ENCODE results near the gene LRRC4C.
"Not testable (repeated sequence)": the region's sequence is repeated elsewhere in the genome, so short reads cannot be mapped to it uniquely, and the experiment has no call there.

Gene LRRC4C

GRCh38 chr11:40203606-40204005 is 1255.8 kb downstream of the LRRC4C start:
- no peak for DNase-seq

GRCh38 chr11:40202589-40203270 is 1256.7 kb downstream of the LRRC4C start:
- no peak for DNase-seq

- not testable (repeated sequence) for DNase-seq
Measured at GRCh38 chr11:40192590-40192989, 1266.9 kb downstream of the LRRC4C start.

GRCh38 chr11:40190294-40190693 is 1269.2 kb downstream of the LRRC4C start:
- DNase-seq = no peak

- DNase-seq = no peak
Measured at GRCh38 chr11:40188848-40189247, 1270.6 kb downstream of the LRRC4C start.

- no peak for DNase-seq
Measured at GRCh38 chr11:40187295-40187694, 1272.2 kb downstream of the LRRC4C start.

GRCh38 chr11:40186437-40187263 is 1272.8 kb downstream of the LRRC4C start:
- DNase-seq = no peak

GRCh38 chr11:40185793-40186192 is 1273.7 kb downstream of the LRRC4C start:
- DNase-seq = no peak

- no peak for DNase-seq
Measured at GRCh38 chr11:40183073-40184064, 1276.1 kb downstream of the LRRC4C start.

GRCh38 chr11:40179541-40179940 is 1279.9 kb downstream of the LRRC4C start:
- no peak for DNase-seq

- no peak for DNase-seq
Measured at GRCh38 chr11:40178470-40178869, 1281.0 kb downstream of the LRRC4C start.

GRCh38 chr11:40175980-40176379 is 1283.5 kb downstream of the LRRC4C start:
- DNase-seq = no peak

GRCh38 chr11:40170078-40170477 is 1289.4 kb downstream of the LRRC4C start:
- DNase-seq = no peak

- no peak for DNase-seq
Measured at GRCh38 chr11:40168414-40168813, 1291.0 kb downstream of the LRRC4C start.

GRCh38 chr11:40167805-40168204 is 1291.6 kb downstream of the LRRC4C start:
- not testable (repeated sequence) for DNase-seq

GRCh38 chr11:40166892-40167291 is 1292.6 kb downstream of the LRRC4C start:
- DNase-seq = no peak

GRCh38 chr11:40162901-40163883 is 1296.3 kb downstream of the LRRC4C start:
- DNase-seq = no peak

GRCh38 chr11:40161854-40162410 is 1297.5 kb downstream of the LRRC4C start:
- DNase-seq = no peak

- no peak for DNase-seq
Measured at GRCh38 chr11:40160418-40160817, 1299.0 kb downstream of the LRRC4C start.

GRCh38 chr11:40149721-40150120 is 1309.7 kb downstream of the LRRC4C start:
- no peak for DNase-seq

GRCh38 chr11:40140560-40140959 is 1318.9 kb downstream of the LRRC4C start:
- DNase-seq = no peak
